ENCODE data around the gene MAMLD1.

DNA sequence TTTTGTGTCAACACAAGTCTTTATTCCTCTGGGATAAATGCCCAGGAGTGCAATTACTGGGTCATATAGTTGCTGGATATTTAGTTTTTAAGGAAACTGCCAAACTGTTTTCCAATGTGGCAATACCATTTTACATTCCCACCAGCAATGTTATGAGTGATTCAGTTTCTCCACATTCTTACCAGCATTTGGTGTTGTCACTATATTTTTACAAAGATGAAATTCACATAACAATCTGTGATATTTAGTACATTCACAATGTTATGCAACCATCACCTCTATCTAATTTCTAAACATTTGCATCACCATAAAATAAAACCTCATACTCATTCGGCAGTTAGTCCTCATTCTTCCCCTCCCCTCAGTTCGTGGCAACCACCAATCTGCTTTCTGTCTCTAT, 75.0 kb downstream of the MAMLD1 start:
- no peak for TF ChIP-seq POLR2AphosphoS5 (IDR thresholded peaks at IDR 0.05)
- TF ChIP-seq, protein P1, sequence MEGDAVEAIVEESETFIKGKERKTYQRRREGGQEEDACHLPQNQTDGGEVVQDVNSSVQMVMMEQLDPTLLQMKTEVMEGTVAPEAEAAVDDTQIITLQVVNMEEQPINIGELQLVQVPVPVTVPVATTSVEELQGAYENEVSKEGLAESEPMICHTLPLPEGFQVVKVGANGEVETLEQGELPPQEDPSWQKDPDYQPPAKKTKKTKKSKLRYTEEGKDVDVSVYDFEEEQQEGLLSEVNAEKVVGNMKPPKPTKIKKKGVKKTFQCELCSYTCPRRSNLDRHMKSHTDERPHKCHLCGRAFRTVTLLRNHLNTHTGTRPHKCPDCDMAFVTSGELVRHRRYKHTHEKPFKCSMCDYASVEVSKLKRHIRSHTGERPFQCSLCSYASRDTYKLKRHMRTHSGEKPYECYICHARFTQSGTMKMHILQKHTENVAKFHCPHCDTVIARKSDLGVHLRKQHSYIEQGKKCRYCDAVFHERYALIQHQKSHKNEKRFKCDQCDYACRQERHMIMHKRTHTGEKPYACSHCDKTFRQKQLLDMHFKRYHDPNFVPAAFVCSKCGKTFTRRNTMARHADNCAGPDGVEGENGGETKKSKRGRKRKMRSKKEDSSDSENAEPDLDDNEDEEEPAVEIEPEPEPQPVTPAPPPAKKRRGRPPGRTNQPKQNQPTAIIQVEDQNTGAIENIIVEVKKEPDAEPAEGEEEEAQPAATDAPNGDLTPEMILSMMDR (IDR thresholded peaks at IDR 0.05), result no peak
- TF ChIP-seq POLR2A (IDR thresholded peaks at IDR 0.05), result no peak

All from gastroesophageal sphincter (tissue), 3 donors.